GM12874 (cell line): ENCODE data around the gene SSC5D.

ENCODE experiments used
- CTCF ChIP-seq: IDR thresholded peaks from 2 replicates; pipeline ENCODE4 v1.5.1; 2011; ENCODE audit warnings: low read depth, mild to moderate bottlenecking, control low read depth, low read length, moderate library complexity; ENCODE audit not compliant: insufficient read depth

Gene SSC5D

DNA sequence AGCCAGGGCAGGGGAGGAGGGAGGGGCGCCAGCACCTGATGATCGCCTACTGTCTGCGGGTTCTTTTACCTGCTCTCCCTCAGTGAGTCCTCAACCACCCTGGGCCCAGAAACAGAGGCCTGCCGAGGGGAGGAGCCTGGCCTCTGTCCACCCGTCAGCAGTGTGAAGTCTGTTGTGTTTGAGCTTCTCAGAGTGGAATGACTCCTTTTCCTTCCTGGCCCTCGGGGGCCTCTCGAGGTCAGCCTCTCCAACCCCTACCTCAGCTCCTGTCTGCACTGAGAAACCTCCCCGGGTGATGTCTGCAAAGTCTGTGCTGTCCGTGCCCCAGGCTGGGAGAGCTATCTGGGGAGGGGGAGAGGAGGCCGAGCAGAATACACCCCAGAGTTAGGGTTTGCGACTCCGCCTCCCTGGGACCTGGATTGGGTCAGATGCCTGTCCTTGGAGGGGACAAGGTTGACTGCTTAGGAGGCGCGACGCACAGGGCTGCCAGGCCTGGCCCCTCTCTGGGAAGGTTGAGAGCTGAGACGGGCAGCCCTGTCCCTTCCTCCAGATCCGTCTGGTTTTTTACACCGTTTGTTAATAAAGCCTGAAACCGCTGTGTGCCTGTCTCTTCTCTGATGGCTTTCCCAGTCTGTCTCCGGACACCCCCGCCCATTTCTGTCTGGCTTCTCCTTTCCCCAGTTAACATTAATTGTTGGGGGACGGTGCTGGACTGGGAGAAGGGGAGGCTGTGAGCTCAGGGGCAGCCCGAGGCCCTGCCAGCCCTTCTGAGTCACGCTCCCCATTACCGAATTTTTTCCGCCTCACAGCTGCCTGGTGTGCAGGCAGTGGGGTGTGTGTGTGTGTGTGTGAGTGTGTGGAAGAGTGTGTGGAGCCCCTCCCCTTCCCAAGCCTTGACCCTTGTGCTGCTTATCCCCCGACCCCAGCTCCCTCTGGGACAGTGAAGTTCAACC, 989 bp upstream of the SSC5D start:
- TF ChIP-seq CTCF = no peak

GRCh38 chr19:55488986-55489710, 912 bp downstream of the SSC5D start:
- TF ChIP-seq CTCF = no peak

DNA sequence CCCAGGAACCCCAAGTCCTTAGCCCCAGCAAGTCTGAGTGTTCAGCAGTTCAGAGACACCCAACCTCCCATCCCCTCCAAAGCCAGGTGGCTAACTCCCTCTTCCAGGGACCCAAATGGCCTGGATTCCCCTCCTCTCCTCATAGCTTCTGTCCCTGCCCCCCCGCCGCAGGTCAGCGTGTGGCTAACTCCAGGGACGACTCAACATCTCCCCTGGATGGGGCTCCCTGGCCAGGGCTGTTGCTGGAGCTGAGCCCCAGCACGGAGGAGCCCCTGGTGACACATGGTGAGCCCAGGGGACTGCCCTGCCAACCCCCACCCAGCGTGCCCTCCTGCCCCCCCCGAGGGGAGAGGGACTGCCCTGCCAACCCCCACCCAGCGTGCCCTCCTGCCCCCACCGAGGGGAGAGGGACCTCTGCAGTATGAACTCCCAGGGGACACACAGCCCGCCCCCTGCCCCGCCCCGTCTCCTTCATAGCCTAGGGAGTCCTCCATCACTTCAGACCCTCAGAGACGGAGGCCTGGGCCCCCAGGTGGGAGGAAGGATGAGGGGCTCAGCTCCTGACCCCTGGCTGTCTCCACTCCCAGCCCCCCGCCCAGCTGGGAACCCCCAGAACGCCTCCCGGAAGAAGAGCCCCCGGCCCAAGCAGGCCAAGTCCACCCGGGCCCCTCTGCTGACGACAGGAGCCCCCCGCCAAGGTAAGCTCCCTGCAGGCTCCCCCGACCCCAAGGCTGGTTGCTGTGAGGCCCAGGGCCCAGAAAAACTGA, 1.7 kb downstream of the SSC5D start:
- no peak for TF ChIP-seq CTCF

- no peak for TF ChIP-seq CTCF
Measured at GRCh38 chr19:55490478-55491432, 2.5 kb downstream of the SSC5D start.

GRCh38 chr19:55491546-55492360, 3.5 kb downstream of the SSC5D start:
- TF ChIP-seq CTCF = no peak

- TF ChIP-seq CTCF = no peak
Measured at GRCh38 chr19:55492362-55492944, 4.2 kb downstream of the SSC5D start.
